Stimulated activated CD4-positive, alpha-beta T cell treated with anti-CD3 and anti-CD28 coated beads, TNF-alpha, amount 100 ng/mL, for 1 hour (primary cell): Measurements from ENCODE around the gene ATF6.

Experiments
- DNase-seq, 3 donors: peaks; one replicate each; pipeline ENCODE4 v3.0.0-alpha.2; 2020; ENCODE audit warnings: low read depth in 3 of 3, low spot score in 1 of 3

The ATF6 gene

DNA sequence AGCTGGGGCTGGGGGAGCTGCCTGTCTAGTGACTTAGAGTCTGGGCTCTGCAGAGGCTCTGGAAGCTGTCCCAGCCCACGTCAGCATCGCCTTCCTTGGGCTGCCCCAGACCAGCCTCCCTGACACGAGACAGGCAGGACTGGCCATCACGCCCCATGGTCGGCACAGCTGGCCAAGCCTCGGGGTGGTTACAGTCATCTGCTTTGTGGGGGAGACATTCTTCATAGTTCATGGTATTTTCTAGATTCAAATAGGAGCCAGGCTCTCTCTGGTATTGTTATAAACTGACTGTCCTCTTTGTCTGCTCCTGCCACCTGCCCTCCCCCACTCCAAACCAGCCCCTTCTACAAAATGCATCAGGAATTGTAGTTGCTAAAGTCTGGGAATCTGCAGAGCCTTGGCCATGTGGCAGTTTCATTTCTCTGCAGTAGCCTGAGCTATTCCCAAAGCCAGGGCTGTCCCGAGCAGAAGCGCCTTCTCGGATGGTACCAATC lies 228.1 kb downstream of the ATF6 start:
- DNase-seq = no peak

DNA sequence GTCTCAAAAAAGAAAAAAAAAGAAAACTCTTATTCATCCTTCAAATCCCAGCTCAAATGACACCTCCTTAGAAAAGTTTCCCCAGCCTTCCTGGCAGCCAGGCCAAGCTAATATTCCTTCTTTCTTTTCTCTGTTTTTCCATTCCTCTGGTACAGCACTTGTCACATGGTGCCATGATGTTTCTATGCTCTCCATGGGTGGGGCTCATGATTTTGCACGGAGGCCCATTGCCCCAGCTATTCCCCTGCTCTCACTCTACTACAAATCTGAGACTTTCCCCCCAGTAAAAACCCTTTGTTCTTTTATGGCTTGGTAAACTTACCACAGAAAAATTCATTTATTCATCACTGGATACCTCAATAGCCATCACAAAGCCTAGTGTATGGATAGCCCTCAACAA lies 231.0 kb downstream of the ATF6 start:
- no peak for DNase-seq

DNA sequence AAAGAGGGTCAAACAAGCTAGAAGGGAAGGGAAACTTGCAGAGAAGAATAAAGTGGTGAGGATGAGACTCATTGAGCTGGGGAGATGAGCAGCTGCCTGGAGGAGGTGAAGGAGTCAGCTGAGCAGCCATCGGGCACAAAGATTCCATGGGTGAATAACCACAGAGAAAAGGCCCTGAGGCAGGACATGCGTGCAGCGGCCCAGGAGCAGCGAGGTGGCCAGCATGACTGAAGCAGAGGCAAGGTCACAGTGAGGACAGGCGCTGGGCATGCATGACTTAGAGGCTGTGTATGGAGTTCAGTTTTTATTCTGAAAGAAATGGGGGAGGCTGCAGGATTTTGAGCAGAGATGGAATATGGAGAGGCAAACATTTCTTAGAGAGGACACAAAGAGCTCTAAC lies 232.7 kb downstream of the ATF6 start:
- no peak for DNase-seq

DNA sequence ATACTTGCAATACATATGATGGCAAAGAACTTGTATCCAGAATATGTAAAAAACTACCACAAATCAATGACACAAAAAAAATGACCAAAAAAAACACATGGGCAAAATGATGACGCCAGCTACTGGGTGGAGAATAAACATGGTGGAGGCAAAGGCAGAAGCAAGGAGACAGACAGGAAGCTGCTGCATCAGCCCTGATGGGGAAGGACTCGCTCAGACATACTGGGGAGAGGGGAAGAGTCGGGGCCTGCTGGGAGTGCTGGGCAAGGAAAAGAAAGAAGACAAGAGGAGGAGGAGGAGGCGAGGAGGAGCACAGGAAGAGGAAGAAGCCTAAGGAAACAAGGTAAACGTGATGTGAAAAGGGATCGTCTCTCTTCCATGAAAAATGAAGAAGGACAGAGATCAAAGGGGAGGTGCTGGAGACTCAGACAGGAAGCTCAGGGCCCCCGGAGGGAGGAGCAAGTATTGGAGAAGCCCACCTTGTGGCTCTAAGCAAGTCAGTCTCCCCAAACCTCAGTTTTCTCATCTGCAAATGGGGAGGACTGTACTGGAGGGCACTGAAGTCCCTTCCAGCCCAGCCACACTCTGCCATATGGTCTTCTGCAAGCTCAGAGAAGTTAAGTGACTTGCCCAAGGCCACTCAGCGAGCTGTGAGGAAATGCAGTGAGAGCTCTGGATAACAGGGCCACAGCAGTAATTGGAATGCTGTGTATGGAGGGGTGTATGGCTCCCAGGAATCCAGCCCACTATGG lies 233.4 kb downstream of the ATF6 start:
- no peak for DNase-seq

DNA sequence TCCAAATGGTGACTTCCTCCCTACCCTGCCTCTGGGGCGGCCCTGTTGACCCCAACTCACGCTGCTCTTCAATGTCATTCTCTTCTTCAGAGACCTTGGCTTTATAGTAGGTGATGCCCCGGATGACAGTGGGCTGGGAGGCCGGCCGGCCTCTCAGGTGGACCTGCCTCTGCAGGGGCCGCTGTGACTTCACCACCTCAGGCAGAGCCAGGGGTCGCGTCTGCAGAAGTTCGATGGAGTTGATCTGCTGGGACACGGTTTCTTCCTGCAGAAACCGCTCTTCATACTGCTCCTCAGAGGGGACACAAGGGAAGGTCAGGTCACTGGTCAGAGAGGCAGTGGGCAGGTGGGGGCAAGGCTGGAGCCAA lies 233.9 kb downstream of the ATF6 start:
- no peak for DNase-seq

DNA sequence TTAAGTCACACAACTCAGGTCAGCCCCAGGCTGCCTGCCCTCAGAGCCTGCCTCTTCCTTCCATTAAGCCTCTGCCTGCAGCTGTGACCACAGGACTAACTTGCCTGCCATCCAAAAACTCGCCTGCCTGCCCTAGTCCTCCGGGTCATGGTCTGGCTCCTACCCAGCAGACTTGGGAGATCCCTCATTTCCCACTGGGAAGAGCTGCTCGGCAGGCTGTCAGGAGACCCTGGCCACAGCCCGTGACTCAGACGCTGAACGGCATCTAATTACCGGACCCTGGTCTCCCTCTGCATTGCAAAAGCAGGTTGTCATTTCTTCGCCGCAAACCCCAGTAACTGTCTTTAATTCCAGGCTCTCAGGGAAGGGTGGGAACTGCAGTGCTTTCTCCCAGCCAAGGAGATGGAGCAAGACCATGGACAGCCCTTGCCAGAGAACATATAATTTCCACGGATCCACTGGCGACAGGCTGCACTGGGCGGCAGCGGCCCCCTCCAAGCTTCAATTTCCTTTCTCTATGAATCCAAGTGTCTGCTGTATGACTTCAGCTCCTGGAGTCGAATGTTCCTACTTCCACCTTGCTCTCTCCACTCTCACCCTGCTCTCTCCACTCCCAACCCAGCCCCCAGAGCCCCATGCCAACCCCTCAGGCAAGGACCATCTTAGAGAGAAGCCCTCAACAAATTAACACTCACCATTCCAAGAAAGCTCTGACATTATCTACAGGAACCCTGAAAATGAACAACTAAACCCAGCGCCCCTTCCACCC lies 237.1 kb downstream of the ATF6 start:
- DNase-seq = no peak

DNA sequence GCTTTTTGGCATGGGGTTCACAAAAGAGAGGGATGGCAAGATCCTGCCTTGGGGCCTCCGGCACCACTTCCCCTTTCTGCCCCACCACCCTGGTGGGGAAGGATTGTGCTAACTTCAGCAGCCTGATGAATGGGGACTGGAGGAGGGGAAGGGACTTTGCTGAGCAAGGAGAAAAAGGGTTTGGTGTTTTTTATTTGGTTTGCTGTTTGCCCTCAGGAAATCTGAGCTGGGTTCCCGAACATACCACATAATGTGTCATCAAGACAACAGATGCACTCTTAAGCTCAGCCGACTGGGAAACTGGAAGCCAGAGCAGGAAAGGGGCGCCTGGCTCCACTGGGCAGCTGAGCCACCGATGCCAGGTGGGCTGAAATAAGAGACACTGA lies 237.7 kb downstream of the ATF6 start:
- no peak for DNase-seq

DNA sequence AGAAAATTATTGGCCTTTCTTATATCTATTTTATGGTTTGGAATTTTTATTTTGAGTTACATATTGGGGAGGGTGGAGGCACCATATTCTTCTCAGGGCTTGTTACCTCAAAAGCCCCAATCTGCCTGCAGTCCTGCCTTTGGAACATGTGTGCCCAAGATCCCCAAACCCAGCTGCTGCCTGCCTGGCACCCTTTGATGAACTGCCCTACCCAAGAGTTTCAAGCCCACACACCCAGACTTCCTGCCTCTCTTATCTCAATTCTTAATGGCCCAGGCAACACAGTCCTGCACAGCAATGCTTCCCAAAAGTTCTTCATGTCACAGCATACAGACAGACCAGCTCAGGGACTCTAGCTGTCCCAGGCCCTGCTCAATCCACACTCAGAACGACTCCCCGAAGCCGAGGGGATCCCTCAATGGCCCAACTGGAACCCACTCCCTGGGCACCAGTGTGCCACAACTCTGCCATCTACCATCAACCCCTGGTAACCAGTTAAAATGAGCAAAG lies 238.4 kb downstream of the ATF6 start:
- no peak for DNase-seq

DNA sequence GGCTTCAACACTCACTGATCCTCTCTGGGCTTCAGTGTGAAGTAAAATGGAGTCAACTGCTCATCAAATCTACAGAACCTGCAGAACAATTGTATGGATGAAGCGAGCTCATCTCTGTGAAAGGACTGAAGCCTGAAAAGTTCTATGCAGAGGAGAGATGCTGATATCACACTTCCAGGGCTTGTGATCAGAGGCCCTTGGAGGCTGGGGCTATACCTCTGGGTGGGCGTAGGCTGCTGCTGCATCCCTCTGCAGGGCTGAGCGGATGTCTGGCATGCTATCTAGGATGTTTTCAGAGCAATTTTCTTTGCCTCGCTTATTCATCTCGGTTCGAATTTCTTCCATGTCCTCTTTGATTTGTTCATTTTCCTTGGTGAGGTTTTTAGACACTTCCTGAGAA lies 240.0 kb downstream of the ATF6 start:
- no peak for DNase-seq

DNA sequence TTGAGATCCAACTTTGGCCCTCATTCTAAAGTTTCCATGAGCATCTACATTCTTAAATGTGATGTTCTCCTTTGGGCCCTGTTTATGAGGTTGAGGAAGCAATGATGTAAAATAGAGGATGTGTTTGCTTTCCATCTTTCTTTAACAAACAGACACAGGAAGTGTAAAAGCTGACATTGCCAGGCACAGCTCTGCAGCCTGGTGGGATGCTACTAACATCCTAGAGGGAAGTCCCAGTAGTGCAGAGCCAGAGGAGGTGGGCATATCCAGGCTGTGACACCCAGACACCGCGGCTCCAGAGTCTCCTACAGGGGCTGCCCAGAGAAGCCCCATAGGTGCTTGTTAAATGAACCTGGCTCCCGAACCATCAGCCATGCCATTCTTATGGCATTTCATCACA lies 241.3 kb downstream of the ATF6 start:
- no peak for DNase-seq

DNA sequence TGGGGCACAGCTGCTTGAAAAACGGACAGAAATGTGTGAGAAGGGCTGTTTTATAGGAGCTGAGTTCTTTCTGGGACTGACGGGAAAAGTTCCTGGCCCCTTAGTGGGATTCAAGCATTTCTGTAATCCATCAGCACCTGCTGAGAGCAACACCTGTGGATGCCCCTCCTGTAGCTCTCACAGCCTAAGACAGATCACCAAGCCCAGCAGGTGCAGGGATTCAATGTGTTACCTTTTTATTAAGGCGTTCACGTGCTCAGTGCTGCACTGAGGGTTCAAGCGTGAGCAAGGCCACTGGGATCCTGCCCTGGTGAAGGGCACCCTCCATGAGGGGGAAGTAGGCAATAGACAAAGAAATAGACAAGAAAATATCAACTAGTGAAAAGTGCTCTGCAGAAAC lies 242.7 kb downstream of the ATF6 start:
- no peak for DNase-seq

DNA sequence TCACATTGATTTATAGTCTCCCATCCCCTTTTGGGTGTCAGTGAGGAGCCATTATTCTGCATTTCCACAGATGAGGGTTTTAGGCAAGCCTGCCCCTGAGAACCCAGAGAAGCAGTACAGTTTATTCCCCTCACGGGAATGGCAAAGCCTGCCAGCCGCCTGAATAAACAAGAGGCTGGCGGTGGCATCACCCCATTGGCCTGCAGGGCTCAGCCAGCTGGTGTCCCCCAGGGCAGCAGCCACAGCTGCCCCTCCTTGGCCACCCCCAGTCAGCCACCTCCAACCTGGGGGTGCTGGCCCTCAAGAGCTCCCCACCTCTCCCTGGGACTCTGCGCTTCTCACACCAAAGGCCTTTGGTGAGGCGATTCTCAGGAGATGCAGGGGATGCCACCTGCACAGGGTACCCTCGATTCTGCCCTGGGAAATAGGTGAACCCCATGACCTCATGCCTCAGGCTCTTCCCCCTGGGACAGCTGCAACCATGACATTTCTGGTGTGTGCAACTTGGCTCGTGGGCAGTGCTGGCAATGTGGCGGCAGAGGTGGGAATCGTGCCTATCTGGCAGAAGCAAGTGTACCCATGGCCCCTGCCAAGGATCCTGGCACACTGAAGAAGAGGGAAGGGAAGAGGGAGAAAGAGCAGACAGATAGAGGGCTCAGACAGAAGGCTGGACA lies 243.5 kb downstream of the ATF6 start:
- no peak for DNase-seq

DNA sequence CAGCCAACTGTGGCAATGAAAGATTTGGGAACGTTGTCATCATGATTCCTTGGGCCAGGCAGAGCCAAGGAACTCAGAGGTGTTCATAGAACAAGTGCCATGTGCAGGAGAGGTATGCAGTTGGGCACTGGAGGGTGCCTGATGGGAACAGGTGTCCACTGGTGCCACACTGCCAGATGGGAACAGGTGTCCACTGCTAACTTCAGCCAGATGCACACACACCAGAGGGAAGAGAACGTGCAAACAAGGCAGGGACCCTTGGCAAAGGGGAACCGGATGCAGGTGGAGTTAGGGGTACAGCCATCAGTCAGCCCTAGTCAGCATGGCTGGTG lies 244.0 kb downstream of the ATF6 start:
- no peak for DNase-seq

DNA sequence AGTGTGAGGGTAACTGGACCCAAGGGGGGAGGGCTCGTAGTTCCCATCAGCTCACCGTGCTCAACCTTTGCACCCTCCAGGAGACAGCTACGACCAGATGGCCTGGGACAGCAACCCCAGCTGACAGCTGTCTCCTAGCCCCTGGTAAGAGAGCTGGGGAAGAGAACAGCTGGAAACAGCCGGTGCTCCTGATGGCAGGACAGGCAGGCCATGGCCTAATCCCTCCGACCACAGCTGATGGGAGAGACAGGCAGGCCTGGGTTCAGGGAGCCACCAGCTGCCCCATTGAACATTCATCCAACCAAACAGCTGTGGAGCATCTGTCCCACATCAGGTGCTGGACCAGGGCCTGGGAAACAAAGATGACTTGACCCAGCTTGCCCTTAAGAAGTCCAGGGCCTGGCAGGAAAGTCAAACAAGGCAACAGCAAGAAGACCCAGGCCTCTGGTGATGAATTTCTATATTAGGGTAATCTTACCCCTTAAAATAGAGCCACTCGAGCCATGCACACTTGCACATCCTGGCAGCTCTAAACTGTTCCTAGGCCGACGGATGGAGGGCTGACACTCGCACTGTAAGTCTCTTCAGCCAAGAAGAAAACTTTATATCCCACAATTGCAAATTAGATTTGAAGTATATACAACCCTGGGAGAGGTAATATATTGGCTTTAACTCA lies 245.4 kb downstream of the ATF6 start:
- no peak for DNase-seq

DNA sequence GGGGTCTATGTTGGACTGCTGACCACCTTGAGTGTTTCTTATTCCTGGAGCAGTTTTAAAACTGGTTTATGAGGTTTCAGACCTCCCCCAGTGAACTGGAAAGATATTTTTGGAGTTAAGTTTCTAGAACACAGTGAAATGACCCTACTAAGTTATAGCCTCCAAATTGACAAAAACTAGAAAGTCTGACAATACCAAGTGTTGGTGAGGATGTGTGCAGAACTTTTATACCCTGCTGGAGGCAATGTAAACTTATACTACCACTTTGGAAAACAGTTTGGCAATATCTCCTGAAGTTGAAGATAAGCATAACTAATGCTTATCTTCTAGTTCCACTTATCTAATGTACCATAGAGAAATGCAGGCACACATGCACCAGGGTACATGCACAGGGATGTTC lies 247.2 kb downstream of the ATF6 start:
- no peak for DNase-seq
